ENCODE data around the gene VSTM2B.

The VSTM2B gene

DNA sequence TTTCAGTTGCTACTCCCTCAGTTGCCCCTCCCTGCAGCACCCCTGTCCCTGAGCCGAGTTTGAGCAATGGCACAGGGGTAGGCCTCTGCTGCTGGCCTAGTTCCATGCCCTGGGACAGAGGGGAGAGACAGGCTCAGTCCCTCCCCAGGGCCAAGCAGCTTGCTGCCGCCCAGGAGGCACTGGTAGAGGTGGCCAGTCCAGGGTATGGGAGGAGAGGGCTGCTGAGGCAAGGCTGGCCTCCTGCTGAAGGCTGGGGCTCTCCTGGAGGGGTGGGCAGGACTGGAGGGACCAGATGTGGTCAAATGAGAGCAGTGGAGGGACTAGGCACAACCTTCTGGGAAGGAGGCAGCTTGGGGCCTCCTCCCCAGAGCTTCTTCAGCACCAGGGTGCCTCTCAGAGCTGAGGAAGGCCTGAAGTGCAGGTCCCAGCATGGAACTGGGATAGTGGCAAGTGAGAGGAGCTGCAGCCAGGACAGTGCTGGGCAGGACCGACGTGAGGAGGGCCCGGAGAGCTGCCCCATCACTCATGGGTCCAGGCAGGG is 29.8 kb upstream of the VSTM2B start:
- no peak for DNase-seq (ENCODE audit: low read depth)

DNA sequence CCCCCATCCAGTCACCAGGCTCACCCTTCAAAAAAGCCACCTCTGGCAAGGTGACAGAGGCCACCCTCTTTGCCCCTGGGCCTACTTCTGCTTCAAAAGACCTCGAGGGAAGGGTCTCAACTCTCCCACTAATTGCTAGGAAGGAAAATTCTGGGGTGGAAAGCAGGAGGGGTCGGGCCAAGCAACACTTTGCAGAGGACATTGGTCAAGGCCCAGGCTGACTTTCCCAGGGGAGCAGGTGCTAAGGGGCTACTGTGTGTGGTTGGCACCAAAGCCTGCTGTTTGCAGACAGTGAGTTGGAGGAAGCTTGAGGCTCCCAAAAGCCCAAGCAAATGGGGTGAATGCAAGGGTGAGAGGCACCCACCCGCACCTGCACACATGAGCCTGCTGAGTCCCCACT is 28.6 kb upstream of the VSTM2B start:
- DNase-seq (ENCODE audit: low read depth): no peak

DNA sequence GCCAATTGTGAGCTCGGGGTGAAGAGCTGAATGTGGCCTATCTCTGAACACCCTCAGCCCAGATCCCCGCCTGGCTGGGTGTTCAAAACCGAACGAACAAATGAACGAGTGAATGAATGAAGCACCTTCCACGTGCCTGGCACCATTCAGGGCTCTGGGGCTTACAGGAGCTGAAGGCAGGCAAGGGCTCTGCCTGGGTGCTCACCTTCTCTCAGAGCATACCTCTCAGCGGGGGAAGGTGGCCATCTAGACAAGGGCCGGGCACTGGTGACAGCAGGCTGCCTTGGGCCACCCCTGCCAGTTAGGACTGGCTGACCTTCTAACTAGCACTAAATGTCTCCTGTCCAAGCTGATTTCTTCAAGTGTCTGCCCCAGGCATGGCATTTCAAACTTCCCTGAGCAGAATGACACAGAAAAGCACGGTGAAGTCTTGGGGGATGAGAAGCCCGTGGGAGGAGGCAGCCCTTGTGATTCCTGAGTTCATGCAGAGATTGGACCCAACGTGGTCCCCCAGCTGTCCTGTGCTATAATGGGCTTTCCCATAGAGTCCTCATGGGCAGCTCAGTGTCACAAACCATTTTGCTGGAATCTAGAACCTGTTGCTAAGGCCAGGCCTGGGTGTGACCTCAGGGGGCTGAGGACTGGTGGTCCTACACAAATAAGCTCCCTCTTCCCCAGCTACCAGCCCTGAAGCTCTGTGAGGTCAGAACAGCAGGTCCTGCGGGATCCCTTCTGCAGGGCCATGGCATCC is 27.9 kb upstream of the VSTM2B start:
- no peak for DNase-seq (ENCODE audit: low read depth)

DNA sequence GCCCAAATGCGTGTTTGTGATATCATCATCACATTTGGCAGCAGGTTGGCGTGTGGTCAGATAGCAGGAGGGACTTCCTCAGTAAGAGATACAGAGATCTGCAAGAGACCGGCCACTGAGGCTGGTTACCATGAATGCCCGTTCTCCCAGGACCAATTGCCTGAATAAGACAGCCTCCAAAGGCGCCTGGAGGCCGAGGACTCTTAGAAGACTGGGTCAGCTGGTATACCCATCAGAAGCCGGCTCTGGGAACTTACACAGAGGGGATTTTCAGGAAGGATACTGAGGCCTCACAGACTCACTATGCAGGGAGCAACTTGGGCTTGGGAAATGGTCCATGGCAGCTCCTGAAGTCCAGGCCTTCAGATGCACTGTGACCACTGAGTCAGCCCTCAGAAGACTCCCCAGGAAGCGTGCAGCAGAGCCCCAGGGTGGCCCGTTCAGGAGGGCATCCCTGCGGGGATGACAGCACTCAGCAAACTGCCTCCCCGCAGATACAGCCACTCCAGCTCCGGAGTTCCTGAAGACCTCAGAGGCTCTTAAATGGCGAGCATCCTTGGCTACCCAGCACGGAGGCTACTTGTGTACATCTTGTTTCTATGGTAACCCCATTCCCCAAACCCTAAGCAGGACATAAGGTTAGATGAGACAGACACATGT is 26.4 kb upstream of the VSTM2B start:
- DNase-seq (ENCODE audit: low read depth): no peak

DNA sequence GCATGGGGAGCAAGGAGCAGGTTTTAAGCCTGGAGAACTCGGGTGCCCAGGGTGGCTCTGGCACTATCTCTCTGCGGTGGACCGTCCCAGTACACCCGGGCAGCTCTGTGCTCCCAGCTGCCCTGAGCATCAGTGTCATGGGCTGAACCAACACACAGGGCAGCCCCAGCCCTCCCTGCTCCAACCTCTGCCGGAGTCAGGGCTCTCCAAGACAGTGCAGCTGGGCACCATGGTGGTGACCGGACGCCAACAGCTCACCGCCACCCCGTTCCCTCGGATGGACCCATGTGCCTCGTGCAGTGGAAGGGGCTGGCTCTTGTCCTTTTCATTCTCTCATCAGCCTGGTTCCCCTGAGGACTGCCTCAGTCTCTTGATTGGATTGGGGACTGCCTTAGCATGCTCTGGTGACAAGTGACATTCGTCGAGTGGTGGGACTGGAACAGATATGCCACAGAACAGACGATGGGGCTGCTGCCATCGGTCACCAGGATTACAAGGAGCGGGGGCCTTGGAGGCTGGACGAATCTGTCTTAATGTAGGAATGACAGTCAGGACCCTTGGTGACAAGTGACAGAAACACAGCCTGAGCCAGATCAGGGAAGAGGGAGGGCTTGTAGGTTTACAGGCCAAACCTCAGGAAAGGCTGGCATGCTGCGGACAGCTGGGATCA is 25.7 kb upstream of the VSTM2B start:
- no peak for DNase-seq (ENCODE audit: low read depth)

DNA sequence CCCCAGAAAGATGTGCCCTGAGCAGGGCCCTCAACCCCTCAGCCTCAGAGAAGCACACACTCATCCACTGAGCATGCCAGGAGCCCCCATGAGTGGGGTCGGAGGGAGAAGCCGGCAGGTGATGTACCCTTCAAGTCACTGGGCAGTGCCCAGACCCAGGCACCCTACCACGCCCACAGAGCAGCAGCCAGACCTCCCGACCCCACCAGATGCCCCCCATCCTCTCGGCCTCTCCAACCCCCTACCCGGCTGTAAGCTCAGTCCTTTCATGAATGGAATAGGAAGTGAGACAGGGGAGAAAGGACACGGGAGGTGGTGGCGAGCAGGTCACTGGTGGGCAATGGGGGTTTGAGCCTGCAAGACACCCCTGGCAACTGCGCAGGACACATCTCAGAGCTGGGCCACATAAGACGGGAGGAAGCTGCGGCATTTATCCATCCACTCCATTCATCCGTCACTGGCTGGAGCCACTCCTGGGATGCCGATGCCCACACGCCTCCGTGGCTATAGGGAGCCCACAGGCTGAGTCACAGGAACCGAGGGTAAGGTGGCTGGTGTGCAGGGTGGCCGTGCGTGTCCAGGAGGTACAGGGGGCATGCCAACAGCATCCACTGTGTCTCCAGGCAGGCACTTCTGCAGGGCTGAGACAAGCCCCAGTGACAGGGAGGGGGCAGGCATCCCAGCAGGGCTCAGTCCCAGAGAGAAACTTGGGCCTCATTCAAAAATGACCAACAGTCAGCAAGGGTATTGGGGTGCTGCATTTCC is 23.8 kb upstream of the VSTM2B start:
- DNase-seq (ENCODE audit: low read depth): no peak

DNA sequence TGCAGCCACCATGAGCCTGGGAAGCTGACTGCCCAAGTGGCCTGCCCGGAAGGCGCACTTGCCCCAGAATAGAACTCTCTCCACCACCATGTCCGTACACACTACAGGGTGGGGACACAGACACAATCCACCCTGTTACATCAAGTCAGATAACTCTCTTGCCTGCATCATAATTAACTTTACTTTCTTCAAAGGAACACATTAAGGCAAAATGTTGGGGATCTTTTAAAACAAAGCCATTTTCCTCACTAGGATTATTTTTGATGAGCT is 23.3 kb upstream of the VSTM2B start:
- DNase-seq (ENCODE audit: low read depth): no peak

DNA sequence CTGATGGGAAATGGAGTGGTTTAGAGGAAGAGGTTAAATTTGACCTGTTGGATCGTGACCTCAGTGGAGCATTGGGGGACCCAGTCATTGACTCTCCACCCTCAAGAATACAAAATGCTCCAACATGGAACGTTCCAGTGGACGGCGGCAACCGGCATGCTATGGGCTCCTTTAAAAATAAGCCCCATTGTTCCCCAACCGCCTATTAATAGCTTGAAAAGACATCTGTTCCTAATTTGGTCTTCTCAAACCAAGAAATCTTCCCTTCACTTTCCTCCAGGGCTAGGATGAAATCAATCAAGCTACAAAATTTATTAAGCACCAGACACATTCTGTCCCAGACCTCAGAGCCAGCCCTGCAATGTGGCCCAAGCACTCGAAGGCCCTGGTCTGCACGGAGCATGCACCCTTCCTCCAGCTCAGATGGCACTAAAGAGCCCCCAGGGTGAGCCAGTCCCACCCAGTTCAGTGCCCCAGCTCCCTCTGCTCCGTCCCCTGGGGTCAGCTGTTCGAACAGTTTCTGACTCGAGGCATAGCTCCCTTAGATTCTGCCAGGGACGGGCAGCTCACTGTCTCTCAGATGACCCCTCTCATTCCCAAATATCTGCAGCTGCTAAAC is 22.5 kb upstream of the VSTM2B start:
- no peak for DNase-seq (ENCODE audit: low read depth)

DNA sequence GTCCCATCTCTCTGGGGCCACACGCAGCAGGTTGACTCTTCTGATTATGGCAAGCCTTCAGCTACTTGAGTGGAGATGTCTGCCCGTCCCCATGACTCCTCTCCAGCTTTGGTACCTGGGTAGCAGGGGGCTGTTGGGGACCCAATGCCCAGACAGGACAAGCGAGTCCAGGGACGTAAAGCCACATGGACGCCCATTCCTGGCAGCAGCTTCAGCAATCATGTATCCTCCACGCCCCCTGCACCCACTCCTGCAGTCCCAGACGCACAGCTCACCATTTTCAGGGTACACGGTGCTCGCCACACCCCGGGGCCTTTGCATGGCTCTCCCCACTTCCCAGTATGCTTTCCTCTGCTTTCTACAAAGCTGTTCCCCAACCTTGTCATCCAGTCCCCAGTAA is 22.0 kb upstream of the VSTM2B start:
- no peak for DNase-seq (ENCODE audit: low read depth)

DNA sequence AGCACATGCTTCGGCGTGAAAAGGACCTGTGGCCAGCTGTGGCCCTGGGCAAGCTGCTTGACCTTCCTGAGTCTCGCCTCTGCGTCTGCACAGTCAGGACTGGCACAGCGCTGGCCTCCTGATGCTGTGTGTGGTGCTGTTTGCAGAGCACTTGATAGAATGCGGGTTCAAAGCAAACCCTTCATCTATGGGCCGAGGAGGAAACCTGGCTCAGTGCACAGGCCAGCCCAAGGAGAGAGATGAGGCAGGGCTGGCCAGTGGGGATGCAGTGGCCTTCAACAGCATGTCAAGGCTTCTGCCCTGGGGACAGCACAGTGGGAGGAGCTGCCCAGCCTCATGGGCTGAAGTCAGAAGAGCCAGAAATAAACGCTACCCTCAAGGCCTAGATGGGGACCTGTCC is 21.3 kb upstream of the VSTM2B start:
- no peak for DNase-seq (ENCODE audit: low read depth)

DNA sequence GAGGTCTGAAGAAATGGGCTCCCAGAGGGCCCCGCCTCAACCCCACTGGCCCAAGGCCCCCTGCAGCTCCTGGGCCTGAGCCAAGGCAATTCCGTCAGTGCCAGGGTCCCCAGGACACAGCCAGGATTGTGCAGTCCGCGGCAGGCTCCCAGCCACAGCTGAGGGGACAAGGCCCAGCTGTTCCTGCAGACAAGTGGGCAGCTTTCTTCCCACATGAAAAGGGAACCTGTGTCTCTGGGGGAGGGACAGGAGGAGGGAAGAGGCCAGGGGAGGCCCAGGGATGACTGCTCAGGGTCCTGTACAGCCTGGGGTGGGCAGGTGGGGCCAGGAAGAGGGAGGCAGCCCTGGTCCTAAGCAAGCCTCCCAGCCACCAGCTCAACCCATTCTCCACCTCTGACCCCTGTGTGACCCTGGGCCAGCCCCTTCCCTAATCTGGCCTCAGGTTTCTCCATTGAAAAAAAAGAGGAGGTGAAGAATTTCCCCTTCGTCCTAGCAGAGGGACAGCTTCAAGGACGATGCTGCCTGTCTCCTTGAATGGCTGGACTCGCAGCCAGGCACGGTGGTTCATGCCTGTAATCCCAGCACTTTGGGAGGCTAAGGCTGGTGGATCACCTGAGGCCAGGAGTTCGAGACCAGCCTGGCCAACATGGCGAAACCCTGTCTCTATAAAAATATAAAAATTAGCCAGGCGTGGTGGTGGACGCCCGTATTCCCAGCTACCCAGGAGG is 20.5 kb upstream of the VSTM2B start:
- no peak for DNase-seq (ENCODE audit: low read depth)

DNA sequence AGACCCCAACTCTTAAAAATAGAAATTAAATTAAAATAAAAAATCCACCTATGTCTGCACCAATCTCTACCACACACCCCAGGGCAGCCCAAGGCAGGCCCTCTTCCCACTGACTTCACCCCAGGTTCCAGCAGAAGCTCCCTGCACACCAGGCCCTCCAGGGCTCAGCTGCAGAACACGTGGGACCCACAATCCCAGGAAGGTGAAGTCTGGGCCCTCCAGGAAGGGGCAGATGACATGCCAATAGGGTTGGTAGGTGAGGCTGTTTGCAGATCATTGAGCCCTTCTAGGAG is 19.2 kb upstream of the VSTM2B start:
- DNase-seq (ENCODE audit: low read depth): no peak

DNA sequence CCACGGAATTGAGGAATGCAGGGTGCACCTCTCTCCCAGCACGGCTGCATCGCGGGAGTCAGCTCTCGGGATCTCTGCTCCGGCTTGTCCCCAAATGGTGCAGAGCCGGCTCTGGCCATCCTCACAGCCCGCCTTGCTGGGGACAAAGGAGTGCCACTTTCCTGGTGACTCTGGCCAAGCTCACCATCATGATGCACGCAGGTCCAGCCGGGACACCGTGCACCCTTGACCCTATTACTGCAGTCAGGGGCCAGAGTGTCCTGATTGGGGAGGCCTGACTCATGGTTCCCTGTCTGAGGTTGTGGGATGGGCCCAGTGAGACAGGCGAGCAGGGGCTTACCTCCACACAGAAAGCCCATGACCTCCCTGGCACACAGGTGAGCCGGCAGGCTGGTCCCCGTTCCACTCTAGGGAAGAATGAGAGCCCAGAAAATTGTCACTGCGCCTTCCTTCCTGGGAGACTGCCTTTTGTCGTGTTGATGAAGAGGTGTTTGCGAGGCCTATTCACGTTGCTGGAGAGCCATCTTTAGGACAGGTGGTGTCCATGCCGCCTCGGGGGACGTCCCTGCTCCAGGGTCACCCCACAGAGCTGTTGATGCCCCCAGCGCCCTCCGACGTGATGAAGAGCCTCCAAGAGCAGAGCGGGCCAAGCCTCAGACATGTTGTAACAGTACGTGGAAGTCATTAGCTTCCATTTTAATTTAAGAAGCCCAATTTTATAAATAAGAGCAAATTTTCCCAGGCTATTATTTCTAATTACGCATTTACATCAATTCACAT is 18.5 kb upstream of the VSTM2B start:
- no peak for DNase-seq (ENCODE audit: low read depth)

DNA sequence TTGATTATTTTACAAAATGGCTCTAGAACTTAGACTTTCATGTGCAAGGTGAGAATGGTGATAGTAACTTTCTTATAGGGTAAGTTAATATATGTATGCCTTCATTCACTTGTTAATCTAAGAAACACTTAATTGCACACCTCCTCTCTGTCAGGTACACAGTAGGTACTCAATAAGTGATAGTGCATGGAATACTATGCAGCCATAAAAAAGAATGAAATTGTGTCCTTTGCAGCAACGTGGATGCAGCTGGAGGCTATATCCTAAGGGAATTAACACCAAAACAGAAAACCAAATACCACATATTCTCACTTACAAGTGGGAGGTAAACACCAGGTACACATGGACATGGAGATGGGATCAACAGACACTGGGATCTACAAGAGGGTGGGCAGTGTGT is 17.6 kb upstream of the VSTM2B start:
- DNase-seq (ENCODE audit: low read depth): no peak

DNA sequence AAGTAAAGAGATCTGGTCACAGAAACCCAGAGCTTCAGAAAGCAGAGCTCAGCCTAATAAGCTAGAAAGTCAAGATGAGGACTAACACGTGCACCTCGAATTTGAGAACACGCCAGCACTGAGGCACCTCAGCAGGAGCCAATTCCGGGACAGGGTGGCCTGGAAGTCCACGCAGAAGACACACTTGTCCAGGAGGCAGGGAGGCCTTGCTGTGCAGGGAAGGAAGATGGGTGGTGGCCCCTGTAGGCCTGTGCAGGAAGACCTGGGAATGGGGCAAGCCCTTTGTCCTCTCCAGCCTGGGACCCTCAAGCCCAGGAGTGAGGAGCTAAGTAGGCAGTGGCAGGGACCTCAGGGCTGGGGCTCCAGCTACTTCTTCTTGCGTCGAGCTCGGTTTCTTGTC is 16.3 kb upstream of the VSTM2B start:
- no peak for DNase-seq (ENCODE audit: low read depth)

DNA sequence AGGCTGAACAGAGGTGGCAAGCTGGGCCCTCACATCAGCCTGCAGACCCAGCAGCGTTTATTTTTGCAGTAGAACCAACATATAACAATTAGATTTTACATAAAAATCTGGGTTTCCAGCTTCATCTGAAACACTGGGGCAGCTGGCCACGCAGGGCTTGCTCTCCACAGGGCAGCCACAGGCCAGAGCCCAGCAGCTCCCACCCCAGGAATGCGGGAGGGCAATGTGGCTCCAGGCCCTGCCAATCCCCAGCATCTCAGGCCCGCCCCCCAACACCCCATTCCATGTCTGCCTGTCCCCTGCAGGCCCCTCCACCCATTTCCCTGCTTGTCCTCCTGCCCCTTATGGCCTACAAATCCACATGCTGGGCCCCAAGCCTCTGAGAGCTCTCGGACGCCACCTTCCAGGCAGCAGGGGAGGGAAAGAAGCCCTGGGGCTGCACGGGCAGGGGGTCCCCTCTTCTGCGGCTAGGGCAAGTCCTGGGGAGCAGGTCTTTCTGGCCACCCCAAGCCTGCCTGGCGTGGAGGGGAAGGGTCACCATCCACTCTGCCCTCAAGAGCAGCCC is 15.0 kb upstream of the VSTM2B start:
- DNase-seq (ENCODE audit: low read depth): no peak

DNA sequence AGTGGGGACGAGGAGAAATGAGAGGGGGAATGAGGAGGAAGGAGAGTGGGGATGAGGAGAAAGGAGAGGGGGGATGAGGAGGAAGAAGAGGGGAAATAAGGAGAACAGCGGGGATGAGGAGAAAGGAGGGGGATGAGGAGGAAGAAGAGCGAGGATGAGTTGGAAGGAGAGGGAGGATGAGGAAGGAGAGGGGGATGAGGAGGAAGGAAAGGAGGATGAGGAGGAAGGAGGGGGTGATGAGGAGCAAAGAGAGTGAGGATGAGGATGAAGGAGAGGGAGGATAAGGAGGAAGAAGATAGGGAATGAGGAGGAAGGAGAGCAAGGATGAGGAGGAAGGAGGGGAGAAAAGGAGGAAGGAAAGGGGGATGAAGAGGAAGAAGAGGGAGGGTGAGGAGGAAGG is 14.0 kb upstream of the VSTM2B start:
- DNase-seq (ENCODE audit: low read depth): no peak

DNA sequence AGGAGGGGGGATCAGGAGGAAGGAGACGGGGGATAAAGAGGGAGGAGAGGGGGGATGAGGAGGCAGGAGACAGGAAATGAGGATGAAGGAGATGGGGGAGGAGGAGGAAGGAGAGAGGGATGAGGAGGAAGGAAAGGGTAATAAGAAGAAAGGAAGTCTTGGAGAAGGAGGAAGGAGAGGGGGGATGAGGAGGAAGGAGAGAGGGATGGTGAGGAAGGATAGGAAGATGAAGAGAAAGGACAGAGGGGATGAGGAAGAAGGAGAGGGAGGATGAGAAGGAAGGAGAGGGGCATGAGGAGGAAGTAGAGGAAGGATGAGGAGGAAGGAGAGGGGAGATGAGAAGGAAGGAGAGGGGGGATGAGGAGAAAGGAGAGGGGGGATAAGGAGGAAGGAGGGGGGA is 13.0 kb upstream of the VSTM2B start:
- DNase-seq (ENCODE audit: low read depth): no peak

DNA sequence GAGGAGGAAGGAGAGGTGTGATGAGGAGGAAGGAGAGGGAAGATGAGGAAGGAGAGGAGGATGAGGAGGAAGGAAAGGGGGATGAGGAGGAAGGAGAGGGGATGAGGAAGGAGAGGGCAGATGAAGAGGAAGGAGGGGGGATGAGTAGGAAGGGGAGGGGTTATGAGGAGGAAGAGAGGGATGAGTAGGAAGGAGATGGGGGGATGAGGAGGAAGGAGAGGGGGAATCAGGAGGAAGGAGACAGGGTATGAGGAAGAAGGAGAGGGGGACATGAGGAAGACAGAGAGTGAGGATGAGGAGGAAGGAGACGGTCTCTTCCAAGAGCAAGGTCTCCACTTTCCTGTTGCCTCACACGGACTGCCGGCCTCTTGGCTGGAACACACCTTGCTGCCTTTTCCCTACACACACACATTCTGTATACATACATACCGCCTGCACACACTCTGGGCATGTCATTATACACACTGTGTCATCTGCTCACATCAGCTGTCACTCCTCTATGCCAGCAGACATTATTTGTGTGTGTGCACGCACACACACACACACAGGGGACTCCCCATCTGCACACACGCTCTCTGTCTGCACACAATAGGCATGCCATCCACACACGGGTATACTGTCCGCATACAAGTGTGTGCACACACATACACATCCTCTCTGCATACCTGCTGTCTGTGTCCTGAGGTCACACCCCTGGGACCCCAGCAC is 11.1 kb upstream of the VSTM2B start:
- DNase-seq (ENCODE audit: low read depth): no peak

DNA sequence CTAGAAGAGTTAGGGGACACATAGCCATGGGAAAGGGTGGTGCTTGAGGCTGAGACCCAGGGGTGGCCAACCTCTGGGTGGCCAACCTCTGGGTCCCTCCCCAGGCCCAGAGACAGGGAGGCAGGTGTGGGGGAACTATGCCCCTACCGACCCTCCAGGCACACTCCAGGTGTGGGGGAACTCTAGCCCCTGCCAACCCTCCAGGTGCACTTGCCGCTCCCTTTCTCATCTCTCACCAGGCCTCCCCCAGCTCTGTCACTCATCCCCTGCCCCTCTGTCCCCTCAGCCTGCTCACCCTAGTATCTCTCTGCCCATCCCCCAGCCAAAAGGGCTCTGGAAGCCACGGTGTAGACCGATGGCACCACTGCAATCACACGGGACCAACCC is 10.6 kb upstream of the VSTM2B start:
- DNase-seq (ENCODE audit: low read depth): no peak

Data from activated T-cell treated with anti-CD3 and anti-CD28 coated beads for 24 hours (primary cell).